A549 (cell line): ENCODE measurements around the gene GAN. TPM values are rescaled to one million over a fixed set of nuclear protein-coding genes. Genes with fewer than 3 reads are reported as not detected.

Source experiments
- BCL3 ChIP-seq: fragments of >200 bp; sonication (Bioruptor Twin); formaldehyde crosslinking; IDR thresholded peaks from 3 replicates; pipeline ENCODE4 v1.6.1; 2016
- CEBPB ChIP-seq, 2 experiments: fragments of >200 bp in 1 of 2; sonication (Bioruptor Twin) in 1 of 2; formaldehyde crosslinking in 1 of 2; IDR thresholded peaks; 2 replicates each; pipeline ENCODE4 v1.6.1; 2012 to 2016
- CHD2 ChIP-seq: fragments of 150-350 bp; IDR thresholded peaks from 2 replicates; pipeline ENCODE4 v1.6.1; 2014; ENCODE audit warnings: low read length; ENCODE audit not compliant: partially characterized antibody
- CTCF ChIP-seq: fragments of >200 bp; sonication (Bioruptor Twin); formaldehyde crosslinking; IDR thresholded peaks from 3 replicates; pipeline ENCODE4 v1.5.1; 2016
- E2F6 ChIP-seq: IDR thresholded peaks from 2 replicates; pipeline ENCODE4 v1.6.1; 2012; ENCODE audit warnings: low read depth, borderline replicate concordance
- EHF ChIP-seq: fragments of 250-450 bp; sonication (Bioruptor Pico); IDR thresholded peaks from 2 replicates; pipeline ENCODE4 v1.5.0; 2020; ENCODE audit warnings: mild to moderate bottlenecking
- EHMT2 ChIP-seq: fragments of 200-600 bp; sonication (generic); IDR thresholded peaks from 2 replicates; pipeline ENCODE4 v1.6.1; 2016; ENCODE audit warnings: antibody characterized with exemption, low read depth, mild to moderate bottlenecking, moderate library complexity
- HDAC2 ChIP-seq: fragments of 200-600 bp; sonication (generic); IDR thresholded peaks from 2 replicates; pipeline ENCODE4 v1.6.1; 2016
- HOXA7 ChIP-seq: fragments of 250-450 bp; sonication (Bioruptor Pico); IDR thresholded peaks from 2 replicates; pipeline ENCODE4 v1.5.0; 2020; ENCODE audit warnings: mild to moderate bottlenecking, moderate library complexity
- HOXB5 ChIP-seq: fragments of 250-450 bp; sonication (Bioruptor Pico); IDR thresholded peaks from 2 replicates; pipeline ENCODE4 v1.5.0; 2020; ENCODE audit warnings: mild to moderate bottlenecking, moderate library complexity
- JUNB ChIP-seq: fragments of >200 bp; sonication (Bioruptor Twin); formaldehyde crosslinking; IDR thresholded peaks from 2 replicates; pipeline ENCODE4 v1.6.1; 2016
- KDM1A ChIP-seq: fragments of 200-600 bp; sonication (generic); IDR thresholded peaks from 2 replicates; pipeline ENCODE4 v1.6.1; 2016; ENCODE audit warnings: low read depth, mild to moderate bottlenecking
- MYC ChIP-seq: IDR thresholded peaks from 2 replicates; pipeline ENCODE4 v1.6.1; 2012; ENCODE audit warnings: mild to moderate bottlenecking, inconsistent platforms, low read length, improper control_type of control experiment, borderline replicate concordance
- NPAS2 ChIP-seq: fragments of 250-450 bp; sonication (Bioruptor Pico); IDR thresholded peaks from 2 replicates; pipeline ENCODE4 v1.8.0; 2022; ENCODE audit warnings: mild to moderate bottlenecking, moderate library complexity, borderline replicate concordance
- POLR2A ChIP-seq: IDR thresholded peaks from 2 replicates; pipeline ENCODE4 v1.6.1; 2012; ENCODE audit warnings: mild to moderate bottlenecking, low read length
- POLR2AphosphoS2 ChIP-seq: conservative IDR thresholded peaks from 2 replicates; pipeline ENCODE4 v1.6.1; 2012; ENCODE audit warnings: low read length, improper control_type of control experiment, inconsistent platforms
- RAD21 ChIP-seq, 2 experiments: fragments of >200 bp in 1 of 2; sonication (Bioruptor Twin) in 1 of 2; formaldehyde crosslinking in 1 of 2; IDR thresholded peaks in 1 of 2; conservative IDR thresholded peaks in 1 of 2; 2 replicates in 1 of 2; 3 replicates in 1 of 2; pipeline ENCODE4 v1.6.1; 2012 to 2018; ENCODE audit warnings: inconsistent platforms in 1 of 2
- RNF2 ChIP-seq: fragments of 200-600 bp; sonication (generic); IDR thresholded peaks from 2 replicates; pipeline ENCODE4 v1.6.1; 2016; ENCODE audit warnings: low read depth, mild to moderate bottlenecking, antibody characterized with exemption, moderate library complexity, borderline replicate concordance
- SMC3 ChIP-seq: fragments of >200 bp; sonication (Bioruptor Twin); formaldehyde crosslinking; IDR thresholded peaks from 3 replicates; pipeline ENCODE4 v1.6.1; 2018; ENCODE audit warnings: inconsistent platforms
- SREBF2 ChIP-seq: fragments of 450-650 bp; IDR thresholded peaks from 2 replicates; pipeline ENCODE4 v1.6.1; 2014; ENCODE audit warnings: mild to moderate bottlenecking, moderate library complexity
- USF2 ChIP-seq: fragments of 450-650 bp; IDR thresholded peaks from 2 replicates; pipeline ENCODE4 v1.6.1; 2014; ENCODE audit warnings: antibody characterized with exemption
- polyA plus RNA-seq, 4 experiments: library from polyadenylated mRNA; depleted of rRNA in 3 of 4; stranded (reverse); fragments of >200 nt; fragmentation: RNase III in 1 of 4; extraction: RNeasy Plus Mini Kit Qiagen cat#74134 plus additional on column Dnase treatment in 1 of 4; gene quantifications; 2 replicates in 3 of 4; 3 replicates in 1 of 4; pipeline ENCODE4 v1.2.3, GENCODE V29; 2011 to 2017
- TF ChIP-seq, protein P1 (sequence below): fragments of >200 bp; sonication (Bioruptor Twin); formaldehyde crosslinking; IDR thresholded peaks from 2 replicates; pipeline ENCODE4 v1.6.1; 2016
- TF ChIP-seq, protein P2 (sequence below): fragments of 150-350 bp; IDR thresholded peaks from 2 replicates; pipeline ENCODE4 v1.6.1; 2014; ENCODE audit warnings: low read depth, mild to moderate bottlenecking, low read length

Gene GAN
- polyA plus RNA-seq, 2 of the 4 experiments (the other 2 are of a cell fraction), result 2.8 to 8.1 TPM

DNA sequence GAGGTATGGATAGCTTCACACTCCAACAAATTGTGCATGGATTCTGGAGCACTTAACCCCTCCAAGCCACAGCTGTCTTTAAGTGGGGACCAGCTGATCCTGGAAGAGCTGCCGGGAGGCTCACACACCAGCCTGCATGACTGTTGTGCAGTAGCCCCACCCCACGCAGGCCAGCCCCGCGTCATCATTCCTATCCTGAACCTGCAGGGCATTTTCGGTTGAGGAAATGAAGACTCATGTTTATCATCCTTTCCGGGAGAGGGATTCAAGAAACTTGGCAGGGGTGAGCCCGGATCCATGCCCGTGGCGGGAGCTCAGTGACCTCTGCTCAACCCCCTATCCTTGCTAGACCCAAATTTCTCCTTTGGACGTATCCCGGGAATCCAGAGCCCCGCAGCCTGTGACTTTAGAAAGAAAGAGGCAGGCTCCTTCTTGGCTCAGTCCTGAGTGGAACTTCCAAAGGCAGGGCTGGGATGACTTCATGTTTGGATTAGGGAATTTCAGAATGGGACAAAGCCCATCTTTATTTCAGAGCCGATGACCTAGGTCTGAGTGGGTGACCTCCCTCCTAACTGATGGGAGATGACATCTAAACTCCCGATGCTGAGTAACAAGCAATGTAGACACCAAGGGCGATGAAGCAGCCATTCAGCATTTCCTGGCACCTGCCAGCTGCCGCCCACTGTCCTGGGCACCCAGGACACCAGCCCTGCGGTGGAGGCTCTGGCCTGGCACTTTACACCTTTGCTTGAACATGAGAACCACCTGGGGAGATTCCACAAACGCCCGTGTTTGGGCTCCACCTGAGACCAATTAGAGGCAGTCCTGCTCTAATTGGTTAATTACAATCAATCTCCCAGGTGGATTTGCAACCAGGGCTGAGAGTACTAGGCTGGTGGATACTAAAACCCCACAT is 86.5 kb downstream of the GAN start (continued):
- no peak for TF ChIP-seq SREBF2
- TF ChIP-seq HDAC2, result no peak
- peak; percentile 53; the same call in 1 of the 2 replicates for TF ChIP-seq MYC
- peak; percentile 20 to 33; a peak in 4 of 5 replicates for TF ChIP-seq RAD21 (conservative IDR thresholded peaks at IDR 0.05 in 1 of 2, IDR thresholded peaks at IDR 0.05 in 1 of 2)
- TF ChIP-seq, protein P1, sequence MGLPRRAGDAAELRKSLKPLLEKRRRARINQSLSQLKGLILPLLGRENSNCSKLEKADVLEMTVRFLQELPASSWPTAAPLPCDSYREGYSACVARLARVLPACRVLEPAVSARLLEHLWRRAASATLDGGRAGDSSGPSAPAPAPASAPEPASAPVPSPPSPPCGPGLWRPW, result no peak
- TF ChIP-seq CEBPB (IDR thresholded peaks at IDR 0.05), result no peak
- TF ChIP-seq POLR2A, result no peak
- TF ChIP-seq USF2, result no peak
- no peak for TF ChIP-seq POLR2AphosphoS2
- TF ChIP-seq CHD2, result no peak
- no peak; the same call in 1 of the 3 replicates for TF ChIP-seq BCL3
- no peak for TF ChIP-seq NPAS2
- TF ChIP-seq EHF (CRISPR knock-in tag), result peak; percentile 43
- no peak for TF ChIP-seq EHMT2
- TF ChIP-seq SMC3, result no peak
- peak; percentile 89; the same call in 1 of the 2 replicates for TF ChIP-seq HOXA7 (CRISPR knock-in tag)
- TF ChIP-seq HOXB5 (CRISPR knock-in tag), result peak; percentile 36
- no peak for TF ChIP-seq E2F6
- TF ChIP-seq CTCF, result no peak
- peak; percentile 60 for TF ChIP-seq JUNB
- no peak for TF ChIP-seq KDM1A
- TF ChIP-seq, protein P2, sequence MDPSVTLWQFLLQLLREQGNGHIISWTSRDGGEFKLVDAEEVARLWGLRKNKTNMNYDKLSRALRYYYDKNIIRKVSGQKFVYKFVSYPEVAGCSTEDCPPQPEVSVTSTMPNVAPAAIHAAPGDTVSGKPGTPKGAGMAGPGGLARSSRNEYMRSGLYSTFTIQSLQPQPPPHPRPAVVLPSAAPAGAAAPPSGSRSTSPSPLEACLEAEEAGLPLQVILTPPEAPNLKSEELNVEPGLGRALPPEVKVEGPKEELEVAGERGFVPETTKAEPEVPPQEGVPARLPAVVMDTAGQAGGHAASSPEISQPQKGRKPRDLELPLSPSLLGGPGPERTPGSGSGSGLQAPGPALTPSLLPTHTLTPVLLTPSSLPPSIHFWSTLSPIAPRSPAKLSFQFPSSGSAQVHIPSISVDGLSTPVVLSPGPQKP, result no peak
- TF ChIP-seq RNF2, result no peak
